RPMI7951 (cell line): Measurements from ENCODE around the gene TOR2A. TPM values are rescaled to one million over a fixed set of nuclear protein-coding genes. Genes with fewer than 3 reads are reported as not detected.

Experiments
- DNase-seq: peaks from one replicate; pipeline ENCODE4 v3.0.0-alpha.2; 2012; ENCODE audit warnings: low read depth
- total RNA-seq: library from RNA; depleted of rRNA; stranded (reverse); fragments of >200 nt; shearing (Covaris generic); gene quantifications from 2 replicates; pipeline ENCODE4 v1.2.3, GENCODE V29; 2014

Gene TOR2A
- total RNA-seq, 1 experiment from 2014 or later, result 6.6 TPM

- DNase-seq, result no peak
These were observed 9.5 kb upstream of the TOR2A start for GRCh38 chr9:127744398-127745110.

GRCh38 chr9:127742435-127743088 is 7.5 kb upstream of the TOR2A start:
- peak; percentile 87 for DNase-seq

GRCh38 chr9:127741831-127742434 is 6.8 kb upstream of the TOR2A start:
- peak; percentile 73 for DNase-seq

GRCh38 chr9:127739614-127740330 is 4.7 kb upstream of the TOR2A start:
- DNase-seq, result no peak

DNA sequence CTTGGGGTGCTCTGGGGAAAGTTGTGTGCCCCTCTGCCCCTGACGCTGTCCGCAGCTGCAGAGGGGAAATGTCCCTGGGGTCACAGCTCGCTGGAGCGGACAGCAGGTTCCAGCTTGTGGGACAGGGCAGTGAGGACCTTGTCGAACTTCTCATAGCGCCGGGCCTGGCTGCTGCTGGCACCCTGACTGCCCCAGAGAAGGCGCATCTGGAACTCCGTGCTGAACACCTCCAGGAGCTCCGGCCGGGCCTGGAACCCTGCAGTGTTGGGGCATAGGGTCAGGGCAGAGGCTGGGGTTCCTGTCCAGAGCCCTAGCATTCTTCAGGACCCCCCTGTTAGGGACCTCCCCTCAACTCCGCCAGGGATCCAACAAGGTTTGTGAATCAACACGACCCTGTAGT is 3.6 kb upstream of the TOR2A start:
- DNase-seq, result no peak

DNA sequence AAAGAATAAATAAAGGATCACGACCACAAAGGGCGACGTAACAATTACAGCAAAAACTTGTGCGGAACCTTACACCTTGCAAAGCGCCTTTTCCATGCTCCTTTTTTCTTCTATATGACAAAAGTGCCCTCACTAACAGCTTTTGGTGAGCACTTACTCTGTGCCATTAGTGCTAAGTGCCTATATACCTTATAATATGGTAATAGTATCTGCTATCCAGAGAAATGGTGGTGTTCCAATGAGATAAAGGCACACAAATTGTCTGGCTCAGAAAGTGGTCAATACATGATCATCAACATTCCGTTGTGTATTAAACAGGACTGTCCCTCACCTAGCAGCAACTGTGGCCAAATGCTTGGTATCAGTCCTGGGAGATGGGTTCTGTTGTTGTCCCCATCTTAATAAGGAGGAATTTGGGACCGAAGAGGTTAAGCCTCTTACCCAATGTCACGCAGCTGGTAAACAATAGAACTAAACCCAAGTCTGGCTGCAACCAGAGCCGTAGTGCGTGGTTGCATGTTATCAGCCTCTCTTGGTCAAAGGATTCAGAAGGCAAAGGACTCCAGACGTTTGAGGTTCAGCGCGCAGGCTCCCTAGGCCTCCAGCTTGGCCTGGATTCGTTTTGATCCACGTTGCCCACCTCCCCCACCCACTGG is 564 bp upstream of the TOR2A start:
- DNase-seq, result no peak

GRCh38 chr9:127734247-127734746 is 797 bp downstream of the TOR2A start:
- no peak for DNase-seq

- no peak for DNase-seq
These were observed 1.5 kb downstream of the TOR2A start for GRCh38 chr9:127733614-127734013.

DNA sequence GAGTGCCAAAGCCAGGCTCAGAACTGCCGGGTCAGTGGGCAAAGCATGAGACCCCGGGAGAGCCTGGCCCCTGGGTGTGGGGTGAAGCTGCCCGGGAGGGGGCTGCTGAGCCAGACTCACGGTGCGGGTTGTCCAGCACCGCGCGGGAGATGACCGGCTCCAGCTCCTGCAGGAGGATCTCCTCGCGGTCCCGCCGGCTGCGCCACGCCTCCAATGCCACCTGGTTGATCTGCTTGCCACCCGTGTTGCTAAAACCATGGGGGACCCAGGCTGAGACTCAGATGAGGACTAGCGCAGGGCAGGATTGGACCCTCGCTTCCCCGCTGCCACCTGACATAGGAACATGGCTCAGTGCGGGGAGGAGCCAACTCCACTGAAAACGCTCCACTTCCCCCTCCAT is 2.6 kb downstream of the TOR2A start:
- DNase-seq, result no peak

DNA sequence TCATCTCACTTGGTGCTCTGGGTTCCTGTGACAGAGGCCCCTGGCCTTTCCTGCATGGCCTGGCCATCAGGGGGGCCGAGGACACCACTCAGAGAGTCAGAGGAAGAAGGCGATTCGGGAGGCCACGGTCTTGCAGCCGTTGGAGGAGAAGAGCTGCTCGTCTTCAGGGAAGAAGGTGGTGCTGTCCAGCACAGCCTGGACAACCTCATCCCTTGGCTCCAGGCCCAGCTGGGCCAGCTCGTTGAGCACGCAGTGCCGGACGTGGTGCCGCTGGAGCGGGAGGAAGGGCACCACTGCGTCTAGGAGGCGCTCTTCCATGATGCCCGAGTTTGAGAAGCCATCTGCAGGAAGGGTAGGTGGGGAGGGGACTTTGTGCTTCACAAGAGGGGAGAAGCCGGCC is 3.2 kb downstream of the TOR2A start:
- DNase-seq, result no peak

- DNase-seq, result no peak
These were observed 4.2 kb downstream of the TOR2A start for GRCh38 chr9:127730799-127731410.

DNA sequence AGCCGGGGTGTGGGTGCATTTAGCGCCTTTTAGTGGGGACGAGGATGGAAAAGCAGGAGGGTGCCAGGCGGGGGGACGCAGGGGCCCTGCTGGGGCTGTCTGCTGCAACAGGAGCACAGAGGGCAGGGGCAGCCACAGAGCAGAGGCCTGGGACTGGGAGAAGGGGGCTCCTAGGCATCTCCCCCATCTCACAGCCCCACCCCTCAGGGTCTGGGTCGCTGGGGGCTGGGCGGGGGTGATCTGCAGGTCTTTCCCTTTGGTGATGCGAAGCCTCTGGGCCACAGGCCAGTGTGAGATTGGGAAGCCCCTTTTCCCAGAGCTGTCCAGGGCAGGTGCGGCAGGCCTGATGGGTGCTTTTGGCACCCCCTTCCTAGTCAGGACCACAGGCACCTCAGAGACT is 4.8 kb downstream of the TOR2A start:
- no peak for DNase-seq

DNA sequence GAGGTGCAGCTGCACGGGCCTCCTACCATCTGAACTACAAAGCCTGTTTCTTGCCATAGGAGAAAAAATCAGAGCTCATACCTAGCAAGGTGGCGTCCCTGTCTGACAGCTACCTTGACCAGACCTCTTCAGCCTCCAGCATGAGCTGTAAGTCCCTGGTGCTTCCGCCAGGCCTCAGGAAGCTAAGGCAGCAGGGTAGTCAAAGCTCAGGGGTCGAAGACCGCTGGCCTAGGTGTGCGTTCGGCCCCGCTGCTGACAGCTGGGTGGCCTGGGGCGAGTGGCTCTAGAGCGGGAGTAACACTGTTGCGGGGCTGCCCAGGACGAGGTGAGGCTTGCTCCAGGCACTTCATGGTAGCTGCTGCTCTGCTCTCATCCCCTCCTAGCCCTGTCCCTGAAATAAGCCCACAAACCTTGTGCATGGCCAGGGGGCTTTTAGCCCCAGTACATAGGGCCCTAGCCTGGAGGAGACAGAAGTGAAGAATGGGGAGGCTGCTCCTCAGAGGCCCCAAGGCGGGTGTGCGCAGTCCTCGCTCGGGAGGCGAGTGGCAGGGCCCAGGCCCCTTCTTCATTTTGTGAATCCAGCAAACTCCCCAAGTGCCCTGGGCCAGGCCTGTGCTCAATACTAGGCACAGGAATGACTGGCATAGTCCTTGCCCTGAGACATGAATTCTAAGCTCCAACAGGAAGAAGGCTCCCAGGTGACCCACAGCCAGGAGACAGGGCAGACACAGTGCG is 5.4 kb downstream of the TOR2A start:
- DNase-seq, result no peak

- DNase-seq, result no peak
These were observed 6.3 kb downstream of the TOR2A start for GRCh38 chr9:127728808-127729207.

GRCh38 chr9:127726871-127727270 is 8.2 kb downstream of the TOR2A start:
- DNase-seq, result no peak

DNA sequence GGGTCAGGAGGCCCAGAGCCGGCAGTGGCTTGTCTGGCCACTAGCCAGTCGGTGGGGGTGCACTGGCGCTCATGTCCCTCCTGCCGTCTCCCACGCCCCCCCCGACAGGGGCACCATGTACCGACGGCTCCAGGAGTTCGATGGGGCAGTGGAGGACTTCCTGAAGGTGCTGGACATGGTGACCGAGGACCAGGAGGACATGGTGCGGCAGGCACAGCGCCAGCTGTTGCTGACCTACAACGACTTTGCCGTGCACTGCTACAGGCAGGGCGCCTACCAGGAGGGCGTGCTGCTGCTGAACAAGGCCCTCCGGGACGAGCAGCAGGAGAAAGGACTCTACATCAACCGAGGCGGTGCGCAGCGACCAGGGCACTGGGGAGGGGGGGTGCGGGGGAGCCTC is 11.1 kb downstream of the TOR2A start:
- DNase-seq, result no peak

DNA sequence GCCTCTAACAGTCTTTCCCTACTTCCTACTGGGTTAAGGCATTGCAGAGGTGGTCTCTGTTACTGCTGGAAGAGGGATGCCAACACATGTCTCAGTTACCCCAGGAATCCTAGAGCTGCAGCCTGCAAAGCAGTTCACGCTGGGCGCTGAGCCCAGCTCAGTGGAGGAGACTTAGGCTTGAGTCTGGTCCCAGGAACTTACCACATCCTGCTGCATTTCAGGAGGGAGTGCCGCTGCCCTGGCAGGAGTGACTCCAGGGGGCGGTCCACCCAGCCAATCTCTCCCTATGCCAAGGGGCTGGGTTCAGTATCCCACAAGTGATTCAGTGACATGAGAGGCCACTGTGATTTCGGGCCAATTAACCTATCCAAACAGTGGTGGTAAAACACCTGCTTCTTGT is 11.7 kb downstream of the TOR2A start:
- peak; percentile 70 for DNase-seq

DNA sequence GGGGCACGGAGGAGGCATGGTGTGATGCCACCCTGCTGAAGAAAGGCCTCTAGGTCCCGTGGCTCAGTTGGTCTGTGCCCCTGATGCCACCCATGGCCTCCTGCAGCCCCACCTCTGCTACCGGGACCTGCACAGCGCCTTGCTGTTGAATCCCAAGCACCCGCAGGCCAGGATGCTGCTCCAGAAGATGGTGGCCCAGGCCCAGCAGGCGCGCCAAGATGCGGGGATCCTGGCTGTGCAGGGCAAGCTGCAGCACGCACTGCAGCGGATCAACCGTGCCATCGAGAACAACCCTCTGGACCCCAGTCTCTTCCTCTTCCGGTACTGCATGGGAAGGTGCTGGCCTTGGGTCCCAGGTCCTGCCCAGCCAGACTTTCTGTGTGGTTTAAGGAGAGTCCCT is 12.1 kb downstream of the TOR2A start:
- DNase-seq, result no peak

GRCh38 chr9:127722055-127722745 is 12.9 kb downstream of the TOR2A start:
- no peak for DNase-seq

- no peak for DNase-seq
These were observed 13.7 kb downstream of the TOR2A start for GRCh38 chr9:127721391-127721821.
